ENCODE measurements around the gene DEGS2.
A peak's percentile ranks its signal among the peaks of the same experiment; 100 is the strongest.

The DEGS2 gene

GRCh38 chr14:100102156-100102785 is 57.2 kb downstream of the DEGS2 start:
- 0 out of 2 replicates have a peak overlapping the region, but pooled peaks have one; percentile 17 for H3K27ac ChIP-seq
- TF ChIP-seq ZFX (IDR thresholded peaks at IDR 0.05), result no peak
- TF ChIP-seq, protein P1, sequence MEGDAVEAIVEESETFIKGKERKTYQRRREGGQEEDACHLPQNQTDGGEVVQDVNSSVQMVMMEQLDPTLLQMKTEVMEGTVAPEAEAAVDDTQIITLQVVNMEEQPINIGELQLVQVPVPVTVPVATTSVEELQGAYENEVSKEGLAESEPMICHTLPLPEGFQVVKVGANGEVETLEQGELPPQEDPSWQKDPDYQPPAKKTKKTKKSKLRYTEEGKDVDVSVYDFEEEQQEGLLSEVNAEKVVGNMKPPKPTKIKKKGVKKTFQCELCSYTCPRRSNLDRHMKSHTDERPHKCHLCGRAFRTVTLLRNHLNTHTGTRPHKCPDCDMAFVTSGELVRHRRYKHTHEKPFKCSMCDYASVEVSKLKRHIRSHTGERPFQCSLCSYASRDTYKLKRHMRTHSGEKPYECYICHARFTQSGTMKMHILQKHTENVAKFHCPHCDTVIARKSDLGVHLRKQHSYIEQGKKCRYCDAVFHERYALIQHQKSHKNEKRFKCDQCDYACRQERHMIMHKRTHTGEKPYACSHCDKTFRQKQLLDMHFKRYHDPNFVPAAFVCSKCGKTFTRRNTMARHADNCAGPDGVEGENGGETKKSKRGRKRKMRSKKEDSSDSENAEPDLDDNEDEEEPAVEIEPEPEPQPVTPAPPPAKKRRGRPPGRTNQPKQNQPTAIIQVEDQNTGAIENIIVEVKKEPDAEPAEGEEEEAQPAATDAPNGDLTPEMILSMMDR (conservative IDR thresholded peaks at IDR 0.05), result no peak

- no peak overlapping the region for H3K27ac ChIP-seq
- no peak for TF ChIP-seq ZFX (IDR thresholded peaks at IDR 0.05)
- TF ChIP-seq, protein P1 (conservative IDR thresholded peaks at IDR 0.05), result no peak
Measured at GRCh38 chr14:100100032-100100703, 59.3 kb downstream of the DEGS2 start.

- no peak for TF ChIP-seq ZFX (IDR thresholded peaks at IDR 0.05)
- TF ChIP-seq, protein P1 (conservative IDR thresholded peaks at IDR 0.05), result no peak
- H3K27ac ChIP-seq, result no peak overlapping the region
Measured at GRCh38 chr14:100098171-100098570, 61.3 kb downstream of the DEGS2 start.

GRCh38 chr14:100096656-100097055 is 62.8 kb downstream of the DEGS2 start:
- H3K27ac ChIP-seq, result no peak overlapping the region

More at GRCh38 chr14:100096656-100097055, 62.8 kb downstream of the DEGS2 start:
- TF ChIP-seq, protein P1 (conservative IDR thresholded peaks at IDR 0.05), result no peak
- no peak for TF ChIP-seq ZFX (IDR thresholded peaks at IDR 0.05)
